Ovary (tissue), 9 donors: Measurements from ENCODE around the gene MYBPH. TPM values are rescaled to one million over a fixed set of nuclear protein-coding genes. Genes with fewer than 3 reads are reported as not detected.

Experiments
- DNase-seq, 5 donors: peaks; one replicate each; pipeline ENCODE4 v3.0.0-alpha.2; 2019 to 2020
- H3K27ac ChIP-seq, 2 donors: fragments of 200-600 bp; one replicate each; pipeline versions ENCODE4 v1.5.1 to v1.8.0; 2019 to 2022
- H3K27me3 ChIP-seq: fragments of 200-600 bp; one replicate; pipeline ENCODE4 v1.8.0; 2022
- H3K36me3 ChIP-seq: fragments of 200-600 bp; sonication (generic); one replicate; pipeline ENCODE4 v1.5.1; 2019
- H3K4me1 ChIP-seq: one replicate; pipeline ENCODE4 v1.8.1; 2013; ENCODE audit warnings: mild to moderate bottlenecking, moderate library complexity; ENCODE audit not compliant: insufficient read depth
- H3K4me3 ChIP-seq: fragments of 200-600 bp; sonication (generic); one replicate; pipeline ENCODE4 v1.5.1; 2017
- H3K9me3 ChIP-seq, 2 donors: fragments of 200-600 bp in 1 of 2; sonication (generic) in 1 of 2; one replicate each; pipeline versions ENCODE4 v1.5.1 to v1.8.1; 2013 to 2019; ENCODE audit warnings: mild to moderate bottlenecking in 1 of 2, moderate library complexity in 1 of 2
- EP300 ChIP-seq: sonication (generic); formaldehyde crosslinking; IDR thresholded peaks from one replicate; pipeline ENCODE4 v1.6.1; 2017; ENCODE audit warnings: antibody characterized with exemption
- POLR2A ChIP-seq: fragments of 450-650 bp; IDR thresholded peaks from one replicate; pipeline ENCODE4 v1.6.1; 2017; ENCODE audit warnings: antibody characterized with exemption, mild to moderate bottlenecking, moderate library complexity
- WGBS, 3 donors: extraction: QIAGEN DNeasy Blood & Tissue Kit in 1 of 3; methylation state at CpG; one replicate each; pipeline versions ENCODE4 v1.1.5 to v1.1.7; 2013 to 2017; 5-methylcytosine and 5-hydroxymethylcytosine counted together
- intact Hi-C, 4 donors: fragments of 100-400 bp; cut with DNase I; formaldehyde crosslinking; loops; one replicate each; pipeline versions ENCODE4 v1.11.0 to v1.15.1; 2022 to 2023
- polyA plus RNA-seq, 2 donors: library from polyadenylated mRNA; stranded (reverse); fragments of 200-250 nt in 1 of 2; fragments of 350-450 nt in 1 of 2; fragmentation: Illumina TruSeq in 1 of 2; extraction: RNeasy Lipid Tissue Mini Kit (QIAGEN cat#74804) in 1 of 2; gene quantifications; one replicate each; pipeline ENCODE4 v1.2.3, GENCODE V29; 2013 to 2014
- total RNA-seq, 7 donors: library from RNA; depleted of rRNA in 2 of 7; stranded (reverse); fragments of >200 nt in 2 of 7; fragmentation: NEBNext Ultra II Directional in 3 of 7; extraction: Animal tissue kit (Norgen Biotek cat#: 25700) in 3 of 7; gene quantifications; one replicate each; pipeline versions ENCODE4 v1.1.0 to v1.2.4, GENCODE V29; 2016 to 2023
- TF ChIP-seq, protein P1 (sequence below), 3 donors: fragments of 450-650 bp in 2 of 3; fragments of 200-600 bp in 1 of 3; IDR thresholded peaks; one replicate each; pipeline versions ENCODE4 v1.5.1 to v1.8.0; 2016 to 2022; ENCODE audit warnings: antibody characterized with exemption in 3 of 3, mild to moderate bottlenecking in 1 of 3
- donor health status: DM: no; HTN: no; CAD: no; lungs with moderate emphysema.
- donor health status: DM: no; HTN: no; CAD: no.
- donor health status: Bipolar disorder and iron deficiency.
- donor health status: DM: yes; HTN: yes; CAD: no.
- donor health status: DM: no; HTN: no; CAD: no.
- donor health status: DM: yes; HTN: yes; CAD: no.

MYBPH gene
- total and polyA plus RNA-seq, 9 donors, result 0.04 to 0.27 (median 0.17) TPM; not detected in 5

DNA sequence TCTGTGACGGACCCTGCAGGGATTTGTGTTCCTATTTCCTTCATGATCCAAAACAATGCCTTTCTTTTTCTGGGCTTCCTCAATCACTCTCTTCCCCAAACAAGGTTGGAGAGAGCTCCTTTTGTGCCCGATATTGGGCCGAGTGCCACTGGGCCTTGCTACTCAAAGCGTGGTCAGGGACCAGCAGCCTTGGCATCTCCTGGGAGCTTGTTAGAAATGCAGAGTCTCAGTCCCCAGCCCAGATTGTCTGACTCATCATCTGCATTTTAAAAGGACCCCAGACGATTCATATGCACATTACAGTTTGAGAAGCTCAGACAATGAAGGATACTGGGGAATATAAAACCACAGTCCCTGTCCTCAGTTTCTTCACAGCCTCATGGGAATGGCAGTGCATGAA lies 28.2 kb downstream of the MYBPH start:
- Histone ChIP-seq H3K9me3 (no peaks in the 10 kb centered on the region), H3K27ac (no peak overlapping the region), H3K27me3 (no peaks in the 10 kb centered on the region), H3K4me1 (no peaks in the 10 kb centered on the region), H3K4me3 (no peak overlapping the region), H3K36me3 (no peaks in the 10 kb centered on the region)
- intact Hi-C loops, result no loop called here
- no peak for DNase-seq
- 84 to 89% (median 87%) methylated on average over 5 of the region's 5 CpGs for WGBS, 3 donors
- TF ChIP-seq POLR2A (no peak), EP300 (no peak)
- TF ChIP-seq, protein P1, sequence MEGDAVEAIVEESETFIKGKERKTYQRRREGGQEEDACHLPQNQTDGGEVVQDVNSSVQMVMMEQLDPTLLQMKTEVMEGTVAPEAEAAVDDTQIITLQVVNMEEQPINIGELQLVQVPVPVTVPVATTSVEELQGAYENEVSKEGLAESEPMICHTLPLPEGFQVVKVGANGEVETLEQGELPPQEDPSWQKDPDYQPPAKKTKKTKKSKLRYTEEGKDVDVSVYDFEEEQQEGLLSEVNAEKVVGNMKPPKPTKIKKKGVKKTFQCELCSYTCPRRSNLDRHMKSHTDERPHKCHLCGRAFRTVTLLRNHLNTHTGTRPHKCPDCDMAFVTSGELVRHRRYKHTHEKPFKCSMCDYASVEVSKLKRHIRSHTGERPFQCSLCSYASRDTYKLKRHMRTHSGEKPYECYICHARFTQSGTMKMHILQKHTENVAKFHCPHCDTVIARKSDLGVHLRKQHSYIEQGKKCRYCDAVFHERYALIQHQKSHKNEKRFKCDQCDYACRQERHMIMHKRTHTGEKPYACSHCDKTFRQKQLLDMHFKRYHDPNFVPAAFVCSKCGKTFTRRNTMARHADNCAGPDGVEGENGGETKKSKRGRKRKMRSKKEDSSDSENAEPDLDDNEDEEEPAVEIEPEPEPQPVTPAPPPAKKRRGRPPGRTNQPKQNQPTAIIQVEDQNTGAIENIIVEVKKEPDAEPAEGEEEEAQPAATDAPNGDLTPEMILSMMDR (IDR thresholded peaks at IDR 0.05), result no peak

DNA sequence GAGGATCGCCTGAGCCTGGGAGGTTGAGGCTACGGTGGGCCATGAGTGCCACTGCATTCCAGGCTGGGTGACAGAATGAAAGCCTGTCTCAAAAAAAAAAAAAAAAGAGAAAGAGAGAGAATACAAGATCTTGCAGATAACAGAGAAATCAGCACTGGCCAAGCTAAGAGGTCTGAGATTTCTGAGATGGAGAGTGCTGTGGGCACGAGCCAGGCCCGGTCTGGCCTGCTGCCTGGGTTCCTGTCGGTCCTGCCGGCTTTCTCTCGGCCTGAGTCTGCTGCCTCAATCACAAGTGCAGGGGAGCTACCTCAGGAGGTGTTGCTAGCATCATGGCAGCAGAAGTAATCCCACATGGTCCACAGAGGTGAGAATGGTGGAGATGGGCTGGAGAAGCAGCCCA lies 29.1 kb downstream of the MYBPH start:
- Histone ChIP-seq H3K9me3 (no peaks in the 10 kb centered on the region), H3K36me3 (no peaks in the 10 kb centered on the region), H3K27me3 (no peaks in the 10 kb centered on the region), H3K4me1 (no peaks in the 10 kb centered on the region), H3K27ac (no peak overlapping the region), H3K4me3 (no peak overlapping the region)
- DNase-seq, result no peak
- intact Hi-C loops, result no loop called here
- TF ChIP-seq, protein P1 (IDR thresholded peaks at IDR 0.05), result no peak
- TF ChIP-seq EP300 (no peak), POLR2A (no peak)
- WGBS, 3 donors, result 79 to 90% (median 89%) methylated on average over 7 of the region's 7 CpGs

DNA sequence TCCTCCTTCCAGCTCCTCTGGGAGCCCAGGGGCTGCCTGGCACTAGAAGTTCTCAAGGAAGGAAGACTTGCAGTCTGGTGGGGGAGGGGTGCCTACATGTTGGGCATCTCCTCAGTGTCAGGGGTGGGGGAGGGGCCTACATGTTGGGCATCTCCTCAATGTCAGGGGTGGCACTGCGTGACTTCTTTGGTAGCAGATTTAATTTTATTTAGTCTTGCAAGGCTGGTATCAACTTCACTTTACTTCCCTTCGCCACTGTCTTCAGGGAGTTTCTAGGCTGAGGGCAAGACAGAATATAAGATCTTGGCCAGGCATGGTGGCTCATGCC lies 29.6 kb downstream of the MYBPH start:
- Histone ChIP-seq H3K4me3 (no peak overlapping the region), H3K36me3 (no peaks in the 10 kb centered on the region), H3K9me3 (no peaks in the 10 kb centered on the region), H3K27ac (no peak overlapping the region), H3K27me3 (no peaks in the 10 kb centered on the region), H3K4me1 (no peaks in the 10 kb centered on the region)
- WGBS, 3 donors, result 91 to 100% (median 100%) methylated on average over 2 of the region's 2 CpGs
- DNase-seq, result no peak
- intact Hi-C loops, result no loop called here
- TF ChIP-seq EP300, result no peak
- TF ChIP-seq, protein P1 (IDR thresholded peaks at IDR 0.05), result no peak
- TF ChIP-seq POLR2A, result no peak

DNA sequence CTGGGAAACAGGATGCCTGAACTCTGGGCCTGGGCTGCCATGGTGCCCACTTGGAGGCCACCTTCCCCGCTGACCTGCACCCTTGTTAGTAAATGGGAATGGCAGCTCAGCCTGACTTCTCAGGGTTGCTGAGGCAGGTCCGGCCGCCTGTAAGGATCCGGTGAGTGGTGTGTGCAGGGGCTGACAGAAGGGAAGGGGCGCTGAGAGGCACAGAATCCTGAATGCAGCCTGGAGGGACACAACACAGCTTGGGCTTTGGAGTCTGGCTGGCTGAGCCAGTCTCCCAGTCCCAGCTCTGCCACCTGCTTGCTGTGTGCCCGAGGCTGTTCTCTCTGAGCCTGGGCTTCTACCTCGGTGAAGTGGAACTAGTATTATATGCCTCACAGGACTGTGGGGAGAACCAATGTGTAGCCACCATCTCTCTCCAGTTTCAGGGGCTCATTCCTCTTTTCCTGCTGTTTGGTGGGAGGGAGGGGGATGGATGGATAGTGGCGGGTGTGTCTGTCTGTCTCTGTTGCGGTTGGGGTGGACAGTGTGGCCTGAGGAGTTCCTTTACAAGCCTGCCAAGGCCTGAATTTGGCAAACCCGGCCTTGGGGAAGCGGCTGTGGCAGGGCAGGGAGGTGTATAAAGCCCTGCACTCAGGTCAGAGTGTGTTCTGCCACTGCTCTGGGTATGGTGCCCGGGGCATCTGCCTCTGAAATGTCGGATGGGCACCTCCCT lies 30.1 kb downstream of the MYBPH start:
- intact Hi-C loops, result no loop called here
- no peak overlapping the region for H3K27ac ChIP-seq
- no peaks in the 10 kb centered on the region for H3K4me1 ChIP-seq
- 89 to 92% (median 89%) methylated on average over 13 of the region's 13 CpGs for WGBS, 3 donors
- no peaks in the 10 kb centered on the region for H3K27me3 ChIP-seq
- H3K9me3 ChIP-seq, result no peaks in the 10 kb centered on the region
- no peak for DNase-seq
- H3K4me3 ChIP-seq, result no peak overlapping the region
- no peaks in the 10 kb centered on the region for H3K36me3 ChIP-seq
- TF ChIP-seq POLR2A (no peak), EP300 (no peak)
- TF ChIP-seq, protein P1 (IDR thresholded peaks at IDR 0.05), result no peak
